Uterus (tissue), 2 donors: Measurements from ENCODE around the gene TSHZ1.

Experiments
- POLR2A ChIP-seq, 2 donors: fragments of 450-650 bp; IDR thresholded peaks; one replicate each; pipeline ENCODE4 v1.6.1; 2016; ENCODE audit warnings: antibody characterized with exemption in 2 of 2, mild to moderate bottlenecking in 1 of 2, moderate library complexity in 1 of 2
- TF ChIP-seq, protein P1 (sequence below), 4 experiments: fragments of 200-600 bp in 2 of 4; fragments of 450-650 bp in 2 of 4; sonication (generic) in 2 of 4; IDR thresholded peaks; one replicate each; pipeline ENCODE4 v1.5.1; 2016 to 2019; ENCODE audit warnings: antibody characterized with exemption in 4 of 4, mild to moderate bottlenecking in 2 of 4, moderate library complexity in 1 of 4

DNA sequence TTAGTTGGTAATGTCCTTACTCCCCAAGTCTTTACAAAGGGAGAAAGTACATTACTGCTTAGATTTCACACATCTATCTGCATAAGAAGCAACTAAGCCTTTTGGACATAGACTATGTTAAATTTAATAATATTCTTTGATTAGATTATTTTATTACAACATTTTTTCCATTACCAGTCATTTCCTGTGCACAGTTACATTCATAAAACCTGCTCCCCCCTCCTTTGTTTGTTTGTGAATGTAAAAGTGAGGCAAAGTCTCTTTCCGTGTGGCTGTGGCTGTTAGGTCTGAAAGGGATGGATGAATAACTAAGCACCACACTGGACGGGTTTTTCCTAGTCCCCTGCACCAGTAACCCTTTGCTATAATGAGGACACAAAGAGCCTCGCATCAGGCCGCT, 11.3 kb upstream of the TSHZ1 start:
- TF ChIP-seq POLR2A (IDR thresholded peaks at IDR 0.05) = no peak
- TF ChIP-seq, protein P1, sequence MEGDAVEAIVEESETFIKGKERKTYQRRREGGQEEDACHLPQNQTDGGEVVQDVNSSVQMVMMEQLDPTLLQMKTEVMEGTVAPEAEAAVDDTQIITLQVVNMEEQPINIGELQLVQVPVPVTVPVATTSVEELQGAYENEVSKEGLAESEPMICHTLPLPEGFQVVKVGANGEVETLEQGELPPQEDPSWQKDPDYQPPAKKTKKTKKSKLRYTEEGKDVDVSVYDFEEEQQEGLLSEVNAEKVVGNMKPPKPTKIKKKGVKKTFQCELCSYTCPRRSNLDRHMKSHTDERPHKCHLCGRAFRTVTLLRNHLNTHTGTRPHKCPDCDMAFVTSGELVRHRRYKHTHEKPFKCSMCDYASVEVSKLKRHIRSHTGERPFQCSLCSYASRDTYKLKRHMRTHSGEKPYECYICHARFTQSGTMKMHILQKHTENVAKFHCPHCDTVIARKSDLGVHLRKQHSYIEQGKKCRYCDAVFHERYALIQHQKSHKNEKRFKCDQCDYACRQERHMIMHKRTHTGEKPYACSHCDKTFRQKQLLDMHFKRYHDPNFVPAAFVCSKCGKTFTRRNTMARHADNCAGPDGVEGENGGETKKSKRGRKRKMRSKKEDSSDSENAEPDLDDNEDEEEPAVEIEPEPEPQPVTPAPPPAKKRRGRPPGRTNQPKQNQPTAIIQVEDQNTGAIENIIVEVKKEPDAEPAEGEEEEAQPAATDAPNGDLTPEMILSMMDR (IDR thresholded peaks at IDR 0.05) = no peak
